ENCODE measurements around the gene MICAL3. TPM values are rescaled to one million over a fixed set of nuclear protein-coding genes. Genes with fewer than 3 reads are reported as not detected.

The MICAL3 gene
- polyA plus RNA-seq, 1 of the 3 experiments (the other 2 are of a cell fraction): 83.1 TPM

DNA sequence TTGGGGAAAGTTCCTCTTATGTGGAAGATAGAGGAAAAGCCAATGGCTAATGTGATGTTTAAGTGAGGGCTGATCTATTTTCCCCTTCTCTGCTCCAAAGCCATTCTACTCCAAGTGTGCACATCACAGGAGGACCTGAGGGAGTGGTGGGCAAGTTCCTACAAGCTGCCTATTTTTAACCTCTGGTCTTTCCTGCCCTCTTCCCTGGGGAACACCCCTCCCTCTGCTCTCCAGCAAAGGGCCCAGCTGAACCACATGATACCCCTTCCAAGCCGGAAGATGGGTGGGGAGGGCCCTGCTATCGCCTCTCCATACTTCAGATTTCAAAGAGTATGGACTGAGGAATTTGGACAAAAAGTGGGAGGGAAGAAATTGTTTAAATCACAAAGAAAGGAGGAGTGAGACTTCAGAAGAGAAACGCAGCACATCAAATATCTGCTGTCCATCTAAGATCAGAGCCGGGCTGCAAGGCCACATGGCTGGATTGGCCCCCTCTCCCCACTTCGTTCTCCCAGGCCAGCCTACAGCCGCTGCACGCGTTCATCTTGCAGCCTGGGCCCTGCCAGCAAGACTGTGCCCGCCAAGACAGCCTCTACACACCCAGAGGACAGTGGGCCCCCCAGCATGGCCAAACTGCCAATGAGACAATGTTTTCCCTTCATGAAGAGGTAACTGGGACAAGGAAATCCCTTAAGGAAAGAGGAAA is 77.5 kb downstream of the MICAL3 start (continued):
- TF ChIP-seq, protein P1, sequence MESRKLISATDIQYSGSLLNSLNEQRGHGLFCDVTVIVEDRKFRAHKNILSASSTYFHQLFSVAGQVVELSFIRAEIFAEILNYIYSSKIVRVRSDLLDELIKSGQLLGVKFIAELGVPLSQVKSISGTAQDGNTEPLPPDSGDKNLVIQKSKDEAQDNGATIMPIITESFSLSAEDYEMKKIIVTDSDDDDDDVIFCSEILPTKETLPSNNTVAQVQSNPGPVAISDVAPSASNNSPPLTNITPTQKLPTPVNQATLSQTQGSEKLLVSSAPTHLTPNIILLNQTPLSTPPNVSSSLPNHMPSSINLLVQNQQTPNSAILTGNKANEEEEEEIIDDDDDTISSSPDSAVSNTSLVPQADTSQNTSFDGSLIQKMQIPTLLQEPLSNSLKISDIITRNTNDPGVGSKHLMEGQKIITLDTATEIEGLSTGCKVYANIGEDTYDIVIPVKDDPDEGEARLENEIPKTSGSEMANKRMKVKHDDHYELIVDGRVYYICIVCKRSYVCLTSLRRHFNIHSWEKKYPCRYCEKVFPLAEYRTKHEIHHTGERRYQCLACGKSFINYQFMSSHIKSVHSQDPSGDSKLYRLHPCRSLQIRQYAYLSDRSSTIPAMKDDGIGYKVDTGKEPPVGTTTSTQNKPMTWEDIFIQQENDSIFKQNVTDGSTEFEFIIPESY (IDR thresholded peaks at IDR 0.05; ENCODE audit: borderline replicate concordance, low read depth): no peak
- no peak for TF ChIP-seq EZH2phosphoT487 (IDR thresholded peaks at IDR 0.05; ENCODE audit: borderline replicate concordance, low read depth)
- TF ChIP-seq, protein P2, sequence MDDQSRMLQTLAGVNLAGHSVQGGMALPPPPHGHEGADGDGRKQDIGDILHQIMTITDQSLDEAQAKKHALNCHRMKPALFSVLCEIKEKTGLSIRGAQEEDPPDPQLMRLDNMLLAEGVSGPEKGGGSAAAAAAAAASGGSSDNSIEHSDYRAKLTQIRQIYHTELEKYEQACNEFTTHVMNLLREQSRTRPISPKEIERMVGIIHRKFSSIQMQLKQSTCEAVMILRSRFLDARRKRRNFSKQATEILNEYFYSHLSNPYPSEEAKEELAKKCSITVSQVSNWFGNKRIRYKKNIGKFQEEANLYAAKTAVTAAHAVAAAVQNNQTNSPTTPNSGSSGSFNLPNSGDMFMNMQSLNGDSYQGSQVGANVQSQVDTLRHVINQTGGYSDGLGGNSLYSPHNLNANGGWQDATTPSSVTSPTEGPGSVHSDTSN (IDR thresholded peaks at IDR 0.05): no peak
- no peak for TF ChIP-seq SMC3 (IDR thresholded peaks at IDR 0.05; ENCODE audit: low read depth, low read length)

DNA sequence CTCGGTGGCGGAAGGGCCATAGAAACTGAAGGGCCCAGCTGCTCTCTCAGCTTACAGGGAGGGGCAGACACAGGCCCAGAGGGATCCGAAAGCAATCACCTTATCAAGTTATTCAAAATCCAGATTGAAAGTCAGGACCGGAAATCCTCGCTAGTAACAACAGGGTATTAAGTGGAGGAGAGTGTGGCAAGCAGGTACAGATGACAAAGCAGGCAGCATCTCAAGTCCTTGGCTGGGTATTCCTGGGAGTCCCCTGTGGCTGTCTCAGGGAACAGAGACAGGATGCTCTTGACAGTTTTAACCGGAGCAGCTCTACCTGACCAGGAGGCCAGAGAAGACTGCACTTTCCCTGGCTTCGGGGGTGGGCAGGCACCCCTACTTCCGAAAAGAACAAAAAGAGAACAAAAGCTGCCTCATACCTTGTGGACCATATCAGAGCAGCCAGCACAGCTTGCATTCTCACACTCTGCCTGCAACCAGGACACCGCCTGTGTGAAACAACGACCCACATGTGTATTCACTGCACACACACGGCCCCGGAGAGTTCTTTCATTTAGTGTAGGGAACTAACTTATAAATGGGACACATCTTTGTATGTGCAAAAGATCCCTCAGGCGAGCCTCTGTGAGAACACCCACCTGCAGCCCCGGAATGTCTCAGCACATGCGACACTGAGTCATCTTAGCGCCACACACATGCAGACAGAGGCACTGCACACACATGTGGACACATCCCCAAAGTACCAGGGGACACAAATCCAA is 78.3 kb downstream of the MICAL3 start:
- Histone ChIP-seq H3K27ac (ENCODE audit: low read depth in 2 of 2, low read length in 1 of 2) (peak overlapping the region in 1 of 2 experiments; percentile 78; a peak in 2 of 4 replicates), H3K79me2 (ENCODE audit: insufficient read depth) (peaks cover 94% of the 10 kb centered on the region), H3K4me3 (ENCODE audit: low read depth in 2 of 2, low read length in 1 of 2) (no peak overlapping the region), H3K9me2 (no peaks in the 10 kb centered on the region), H3K9ac (no peak overlapping the region), H3K4me2 (no peak overlapping the region), H3K4me1 (ENCODE audit: control insufficient read depth in 1 of 2, insufficient read depth in 2 of 2, low read depth in 1 of 2, low read length in 1 of 2) (peaks cover 9 to 76% of the 10 kb centered on the region in 2 experiments; a peak in 3 of 4 replicates), H3K27me3 (ENCODE audit: insufficient read depth) (no peaks in the 10 kb centered on the region), H4K20me1 (ENCODE audit: insufficient read depth) (peaks cover 96% of the 10 kb centered on the region), H3K36me3 (replicated peaks in 1 of 2; ENCODE audit: control insufficient read depth in 1 of 2, insufficient read depth in 2 of 2, low read length in 1 of 2) (no peaks in the 10 kb centered on the region), H2AFZ (ENCODE audit: low read depth) (no peak overlapping the region), H3F3A (replicated peaks; ENCODE audit: insufficient read depth) (no peaks in the 10 kb centered on the region), H3K9me3 (no peaks in the 10 kb centered on the region)
- WGBS (ENCODE audit: low lambda C conversion rate): 84% methylated on average over 16 of the region's 16 CpGs
- POLR2A ChIA-PET: no interaction called here
- CTCF ChIA-PET: interaction anchor here (0.6 to 1.1 kb wide), 4 partner anchors 36 to 774 kb away, joined by 3 to 4 read pairs (median 4); no protein-coding TSS in a partner anchor
- TF ChIP-seq RXRA (IDR thresholded peaks at IDR 0.05; ENCODE audit: borderline replicate concordance, low read depth): no peak
- TF ChIP-seq, protein P3, sequence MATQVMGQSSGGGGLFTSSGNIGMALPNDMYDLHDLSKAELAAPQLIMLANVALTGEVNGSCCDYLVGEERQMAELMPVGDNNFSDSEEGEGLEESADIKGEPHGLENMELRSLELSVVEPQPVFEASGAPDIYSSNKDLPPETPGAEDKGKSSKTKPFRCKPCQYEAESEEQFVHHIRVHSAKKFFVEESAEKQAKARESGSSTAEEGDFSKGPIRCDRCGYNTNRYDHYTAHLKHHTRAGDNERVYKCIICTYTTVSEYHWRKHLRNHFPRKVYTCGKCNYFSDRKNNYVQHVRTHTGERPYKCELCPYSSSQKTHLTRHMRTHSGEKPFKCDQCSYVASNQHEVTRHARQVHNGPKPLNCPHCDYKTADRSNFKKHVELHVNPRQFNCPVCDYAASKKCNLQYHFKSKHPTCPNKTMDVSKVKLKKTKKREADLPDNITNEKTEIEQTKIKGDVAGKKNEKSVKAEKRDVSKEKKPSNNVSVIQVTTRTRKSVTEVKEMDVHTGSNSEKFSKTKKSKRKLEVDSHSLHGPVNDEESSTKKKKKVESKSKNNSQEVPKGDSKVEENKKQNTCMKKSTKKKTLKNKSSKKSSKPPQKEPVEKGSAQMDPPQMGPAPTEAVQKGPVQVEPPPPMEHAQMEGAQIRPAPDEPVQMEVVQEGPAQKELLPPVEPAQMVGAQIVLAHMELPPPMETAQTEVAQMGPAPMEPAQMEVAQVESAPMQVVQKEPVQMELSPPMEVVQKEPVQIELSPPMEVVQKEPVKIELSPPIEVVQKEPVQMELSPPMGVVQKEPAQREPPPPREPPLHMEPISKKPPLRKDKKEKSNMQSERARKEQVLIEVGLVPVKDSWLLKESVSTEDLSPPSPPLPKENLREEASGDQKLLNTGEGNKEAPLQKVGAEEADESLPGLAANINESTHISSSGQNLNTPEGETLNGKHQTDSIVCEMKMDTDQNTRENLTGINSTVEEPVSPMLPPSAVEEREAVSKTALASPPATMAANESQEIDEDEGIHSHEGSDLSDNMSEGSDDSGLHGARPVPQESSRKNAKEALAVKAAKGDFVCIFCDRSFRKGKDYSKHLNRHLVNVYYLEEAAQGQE (IDR thresholded peaks at IDR 0.05; ENCODE audit: low read depth, low read length): no peak
- TF ChIP-seq GABPA (IDR thresholded peaks at IDR 0.05; ENCODE audit: low read depth): no peak
- TF ChIP-seq RCOR1 (IDR thresholded peaks at IDR 0.05; ENCODE audit: low read length): no peak
- no peak for TF ChIP-seq FOXJ3 (CRISPR knock-in tag; IDR thresholded peaks at IDR 0.05)
- no peak for TF ChIP-seq NFIC (IDR thresholded peaks at IDR 0.05; ENCODE audit: borderline replicate concordance)
- TF ChIP-seq, protein P4, sequence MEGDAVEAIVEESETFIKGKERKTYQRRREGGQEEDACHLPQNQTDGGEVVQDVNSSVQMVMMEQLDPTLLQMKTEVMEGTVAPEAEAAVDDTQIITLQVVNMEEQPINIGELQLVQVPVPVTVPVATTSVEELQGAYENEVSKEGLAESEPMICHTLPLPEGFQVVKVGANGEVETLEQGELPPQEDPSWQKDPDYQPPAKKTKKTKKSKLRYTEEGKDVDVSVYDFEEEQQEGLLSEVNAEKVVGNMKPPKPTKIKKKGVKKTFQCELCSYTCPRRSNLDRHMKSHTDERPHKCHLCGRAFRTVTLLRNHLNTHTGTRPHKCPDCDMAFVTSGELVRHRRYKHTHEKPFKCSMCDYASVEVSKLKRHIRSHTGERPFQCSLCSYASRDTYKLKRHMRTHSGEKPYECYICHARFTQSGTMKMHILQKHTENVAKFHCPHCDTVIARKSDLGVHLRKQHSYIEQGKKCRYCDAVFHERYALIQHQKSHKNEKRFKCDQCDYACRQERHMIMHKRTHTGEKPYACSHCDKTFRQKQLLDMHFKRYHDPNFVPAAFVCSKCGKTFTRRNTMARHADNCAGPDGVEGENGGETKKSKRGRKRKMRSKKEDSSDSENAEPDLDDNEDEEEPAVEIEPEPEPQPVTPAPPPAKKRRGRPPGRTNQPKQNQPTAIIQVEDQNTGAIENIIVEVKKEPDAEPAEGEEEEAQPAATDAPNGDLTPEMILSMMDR (IDR thresholded peaks at IDR 0.05): no peak
- TF ChIP-seq, protein P2 (IDR thresholded peaks at IDR 0.05): no peak
- TF ChIP-seq GATA2 (CRISPR knock-in tag; IDR thresholded peaks at IDR 0.05): no peak
- TF ChIP-seq POLR2AphosphoS5 (IDR thresholded peaks at IDR 0.05; ENCODE audit: low read depth, low read length): no peak
- TF ChIP-seq TCF12 (IDR thresholded peaks at IDR 0.05): no peak
- no peak for TF ChIP-seq NRF1 (IDR thresholded peaks at IDR 0.05; ENCODE audit: low read depth, low read length)
- no peak for TF ChIP-seq FOSL2 (IDR thresholded peaks at IDR 0.05; ENCODE audit: borderline replicate concordance, low read depth)
- no peak for TF ChIP-seq SMC3 (IDR thresholded peaks at IDR 0.05; ENCODE audit: low read depth, low read length)
- TF ChIP-seq ELF1 (IDR thresholded peaks at IDR 0.05): no peak
- TF ChIP-seq, protein P5, sequence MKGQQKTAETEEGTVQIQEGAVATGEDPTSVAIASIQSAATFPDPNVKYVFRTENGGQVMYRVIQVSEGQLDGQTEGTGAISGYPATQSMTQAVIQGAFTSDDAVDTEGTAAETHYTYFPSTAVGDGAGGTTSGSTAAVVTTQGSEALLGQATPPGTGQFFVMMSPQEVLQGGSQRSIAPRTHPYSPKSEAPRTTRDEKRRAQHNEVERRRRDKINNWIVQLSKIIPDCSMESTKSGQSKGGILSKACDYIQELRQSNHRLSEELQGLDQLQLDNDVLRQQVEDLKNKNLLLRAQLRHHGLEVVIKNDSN (IDR thresholded peaks at IDR 0.05; ENCODE audit: borderline replicate concordance, low read depth): no peak
- DNase-seq: no peak
